Neural cell (in vitro differentiated cells): Measurements from ENCODE around the gene ASCC3. TPM values are rescaled to one million over a fixed set of nuclear protein-coding genes. Genes with fewer than 3 reads are reported as not detected.

Experiments
- H2AFZ ChIP-seq: fragments of 200-600, 300-800 bp; sonication (generic), shearing (Covaris generic); 2 replicates; pipeline ENCODE4 v1.6.0; 2014; ENCODE audit warnings: low read depth, mild to moderate bottlenecking, antibody characterized with exemption, low read length, moderate library complexity
- H3F3A ChIP-seq: fragments of 200-600 bp; shearing (Covaris generic); 2 replicates; pipeline ENCODE4 v1.6.1; 2016; ENCODE audit warnings: mild to moderate bottlenecking, moderate library complexity, mixed read lengths, antibody characterized with exemption, low read length; ENCODE audit not compliant: insufficient read depth, poor library complexity, severe bottlenecking
- H3K27ac ChIP-seq: fragments of 200-600, 300-800 bp; sonication (generic), shearing (Covaris generic); 2 replicates; pipeline ENCODE4 v1.5.1; 2014; ENCODE audit warnings: mild to moderate bottlenecking, low read length, moderate library complexity
- H3K27me3 ChIP-seq: fragments of 300-800, 200-600 bp; sonication (generic), shearing (Covaris generic); 2 replicates; pipeline ENCODE4 v1.6.0; 2014; ENCODE audit warnings: mild to moderate bottlenecking, low read depth, low read length, moderate library complexity; ENCODE audit not compliant: insufficient read depth
- H3K36me3 ChIP-seq: fragments of 300-800, 200-600 bp; sonication (generic), shearing (Covaris generic); 2 replicates; pipeline ENCODE4 v1.5.1; 2014; ENCODE audit warnings: mild to moderate bottlenecking, antibody characterized with exemption, low read length, moderate library complexity; ENCODE audit not compliant: insufficient read depth
- H3K4me2 ChIP-seq: fragments of 300-800, 200-600 bp; sonication (generic), shearing (Covaris generic); 2 replicates; pipeline ENCODE4 v1.6.0; 2014; ENCODE audit warnings: mild to moderate bottlenecking, low read length
- H3K4me3 ChIP-seq: fragments of 300-800, 200-600 bp; sonication (generic), shearing (Covaris generic); 2 replicates; pipeline ENCODE4 v1.5.1; 2014; ENCODE audit warnings: mild to moderate bottlenecking, low read length, moderate library complexity
- H3K79me2 ChIP-seq: fragments of 200-600 bp; shearing (Covaris generic); replicated peaks from 2 replicates; pipeline ENCODE4 v1.6.0; 2014; ENCODE audit warnings: mild to moderate bottlenecking, low read length, moderate library complexity; ENCODE audit not compliant: insufficient read depth
- H3K9ac ChIP-seq: fragments of 300-800, 200-600 bp; sonication (generic), shearing (Covaris generic); 2 replicates; pipeline ENCODE4 v1.6.1; 2016; ENCODE audit warnings: mild to moderate bottlenecking, low read length, mixed read lengths
- H3K9me2 ChIP-seq: fragments of 200-600 bp; shearing (Covaris generic); 2 replicates; pipeline ENCODE4 v1.6.1; 2016; ENCODE audit warnings: mild to moderate bottlenecking, low read length, mixed read lengths; ENCODE audit not compliant: insufficient read depth
- H3K9me3 ChIP-seq: fragments of 200-600, 300-800 bp; sonication (generic), shearing (Covaris generic); 2 replicates; pipeline ENCODE4 v1.6.1; 2016; ENCODE audit warnings: mild to moderate bottlenecking, mixed run types, low read length, moderate library complexity, mixed read lengths
- H4K20me1 ChIP-seq: fragments of 200-600 bp; shearing (Covaris generic); 2 replicates; pipeline ENCODE4 v1.6.1; 2016; ENCODE audit warnings: mild to moderate bottlenecking, mixed run types; ENCODE audit not compliant: insufficient read depth
- EP300 ChIP-seq: fragments of 450-650 bp; conservative IDR thresholded peaks from 2 replicates; pipeline ENCODE4 v1.6.1; 2014; ENCODE audit warnings: antibody characterized with exemption, mild to moderate bottlenecking, moderate library complexity; ENCODE audit not compliant: poor library complexity, severe bottlenecking
- EZH2 ChIP-seq: fragments of 200-600, 300-800 bp; shearing (Covaris generic), sonication (generic); IDR thresholded peaks from 2 replicates; pipeline ENCODE4 v1.6.1; 2014; ENCODE audit warnings: antibody characterized with exemption, low read length, borderline replicate concordance, mild to moderate bottlenecking; ENCODE audit not compliant: insufficient read depth, poor library complexity, severe bottlenecking
- MXI1 ChIP-seq: fragments of 450-650 bp; conservative IDR thresholded peaks from 2 replicates; pipeline ENCODE4 v1.6.1; 2014; ENCODE audit warnings: antibody characterized with exemption, mild to moderate bottlenecking; ENCODE audit not compliant: poor library complexity, severe bottlenecking
- POLR2AphosphoS5 ChIP-seq: IDR thresholded peaks from 2 replicates; pipeline ENCODE4 v1.6.1; 2012
- RAD21 ChIP-seq: fragments of 450-650 bp; conservative IDR thresholded peaks from 2 replicates; pipeline ENCODE4 v1.6.1; 2014; ENCODE audit warnings: antibody characterized with exemption, mild to moderate bottlenecking, moderate library complexity
- REST ChIP-seq: IDR thresholded peaks from 2 replicates; pipeline ENCODE4 v1.6.1; 2012; ENCODE audit warnings: borderline replicate concordance
- SMC3 ChIP-seq: fragments of 450-650 bp; conservative IDR thresholded peaks from 2 replicates; pipeline ENCODE4 v1.6.1; 2014; ENCODE audit warnings: antibody characterized with exemption, mild to moderate bottlenecking, moderate library complexity; ENCODE audit not compliant: poor library complexity
- TAF1 ChIP-seq: IDR thresholded peaks from 2 replicates; pipeline ENCODE4 v1.6.1; 2012; ENCODE audit warnings: low read depth
- polyA plus RNA-seq: library from polyadenylated mRNA; depleted of rRNA; stranded (reverse); fragments of >200 nt; gene quantifications from 2 replicates; pipeline ENCODE4 v1.2.3, GENCODE V29; 2014
- TF ChIP-seq, protein P1 (sequence below): fragments of 450-650 bp; IDR thresholded peaks from 2 replicates; pipeline ENCODE4 v1.5.1; 2014; ENCODE audit warnings: antibody characterized with exemption, mild to moderate bottlenecking, moderate library complexity; ENCODE audit not compliant: poor library complexity, severe bottlenecking

Gene ASCC3
- polyA plus RNA-seq, 1 donor from 2014 or later, result 14.9 TPM

DNA sequence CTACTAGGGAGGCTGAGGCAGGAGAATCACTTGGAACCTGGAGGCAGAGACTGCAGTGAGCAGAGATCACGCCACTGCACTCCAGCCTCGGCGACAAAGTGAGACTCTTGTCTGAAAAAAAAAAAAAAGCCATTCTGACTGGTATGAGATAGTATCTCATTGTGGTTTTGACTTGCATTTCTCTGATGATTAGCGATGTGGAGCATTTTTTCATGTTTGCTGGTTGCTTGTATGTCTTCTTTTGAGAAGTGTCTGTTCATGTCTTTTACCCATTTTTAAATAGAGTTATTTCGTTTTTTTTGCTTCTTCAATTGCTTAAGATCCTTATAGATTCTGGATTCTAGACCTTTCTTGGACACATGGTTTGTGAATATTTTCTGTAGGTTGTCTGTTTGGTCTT lies 312.9 kb downstream of the ASCC3 start:
- no peak overlapping the region for H3K4me3 ChIP-seq
- no peak overlapping the region for H3K27ac ChIP-seq
- no peaks in the 10 kb centered on the region for H3K27me3 ChIP-seq
- H3K4me2 ChIP-seq, result no peak overlapping the region
- H3K9ac ChIP-seq, result no peak overlapping the region
- no peaks in the 10 kb centered on the region for H3F3A ChIP-seq
- H3K9me3 ChIP-seq, result no peaks in the 10 kb centered on the region
- H2AFZ ChIP-seq, result no peak overlapping the region
- no peaks in the 10 kb centered on the region for H3K36me3 ChIP-seq
- H3K9me2 ChIP-seq, result no peaks in the 10 kb centered on the region
- H4K20me1 ChIP-seq, result no peaks in the 10 kb centered on the region
- no peak for TF ChIP-seq EZH2
- no peak for TF ChIP-seq TAF1
- no peak for TF ChIP-seq SMC3
- TF ChIP-seq RAD21, result no peak
- no peak for TF ChIP-seq POLR2AphosphoS5
- TF ChIP-seq, protein P1, sequence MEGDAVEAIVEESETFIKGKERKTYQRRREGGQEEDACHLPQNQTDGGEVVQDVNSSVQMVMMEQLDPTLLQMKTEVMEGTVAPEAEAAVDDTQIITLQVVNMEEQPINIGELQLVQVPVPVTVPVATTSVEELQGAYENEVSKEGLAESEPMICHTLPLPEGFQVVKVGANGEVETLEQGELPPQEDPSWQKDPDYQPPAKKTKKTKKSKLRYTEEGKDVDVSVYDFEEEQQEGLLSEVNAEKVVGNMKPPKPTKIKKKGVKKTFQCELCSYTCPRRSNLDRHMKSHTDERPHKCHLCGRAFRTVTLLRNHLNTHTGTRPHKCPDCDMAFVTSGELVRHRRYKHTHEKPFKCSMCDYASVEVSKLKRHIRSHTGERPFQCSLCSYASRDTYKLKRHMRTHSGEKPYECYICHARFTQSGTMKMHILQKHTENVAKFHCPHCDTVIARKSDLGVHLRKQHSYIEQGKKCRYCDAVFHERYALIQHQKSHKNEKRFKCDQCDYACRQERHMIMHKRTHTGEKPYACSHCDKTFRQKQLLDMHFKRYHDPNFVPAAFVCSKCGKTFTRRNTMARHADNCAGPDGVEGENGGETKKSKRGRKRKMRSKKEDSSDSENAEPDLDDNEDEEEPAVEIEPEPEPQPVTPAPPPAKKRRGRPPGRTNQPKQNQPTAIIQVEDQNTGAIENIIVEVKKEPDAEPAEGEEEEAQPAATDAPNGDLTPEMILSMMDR, result no peak
- TF ChIP-seq REST, result no peak
- no peak for TF ChIP-seq EP300
- no peak for TF ChIP-seq MXI1
- H3K79me2 ChIP-seq, result no peaks in the 10 kb centered on the region

- Histone ChIP-seq H3K79me2 (no peaks in the 10 kb centered on the region), H3F3A (no peaks in the 10 kb centered on the region), H3K9me3 (no peaks in the 10 kb centered on the region), H4K20me1 (no peaks in the 10 kb centered on the region), H3K36me3 (no peaks in the 10 kb centered on the region), H3K9me2 (no peaks in the 10 kb centered on the region), H3K4me2 (no peak overlapping the region), H2AFZ (no peak overlapping the region), H3K27me3 (no peaks in the 10 kb centered on the region), H3K9ac (no peak overlapping the region), H3K4me3 (no peak overlapping the region), H3K27ac (no peak overlapping the region)
- no peak for TF ChIP-seq SMC3
- no peak for TF ChIP-seq EP300
- TF ChIP-seq TAF1, result no peak
- TF ChIP-seq RAD21, result no peak
- TF ChIP-seq POLR2AphosphoS5, result no peak
Measured at GRCh38 chr6:100566563-100566962, 314.6 kb downstream of the ASCC3 start.
